Neural progenitor cell (in vitro differentiated cells): ENCODE data around the gene ABCF3. TPM values are rescaled to one million over a fixed set of nuclear protein-coding genes. Genes with fewer than 3 reads are reported as not detected.

ENCODE experiments used
- DNase-seq: peaks from one replicate; pipeline ENCODE4 v3.0.0-alpha.2; 2016; ENCODE audit warnings: low spot score
- H2AFZ ChIP-seq: fragments of 200-600 bp; sonication (generic); replicated peaks from 2 replicates; pipeline ENCODE4 v1.6.1; 2016; ENCODE audit warnings: antibody characterized with exemption
- H3F3A ChIP-seq: fragments of 200-600 bp; sonication (generic); 2 replicates; pipeline ENCODE4 v1.6.1; 2016; ENCODE audit warnings: antibody characterized with exemption, low read depth
- H3K27ac ChIP-seq: fragments of 200-600 bp; sonication (generic); 2 replicates; pipeline ENCODE4 v1.5.1; 2016; ENCODE audit warnings: mild to moderate bottlenecking
- H3K27me3 ChIP-seq: fragments of 200-600 bp; sonication (generic); 2 replicates; pipeline ENCODE4 v1.6.1; 2016; ENCODE audit warnings: mild to moderate bottlenecking, moderate library complexity
- H3K36me3 ChIP-seq: fragments of 200-600 bp; sonication (generic); 2 replicates; pipeline ENCODE4 v1.5.1; 2016
- H3K4me1 ChIP-seq: fragments of 200-600 bp; sonication (generic); 2 replicates; pipeline ENCODE4 v1.6.1; 2016; ENCODE audit warnings: mixed run types
- H3K4me2 ChIP-seq: fragments of 200-600 bp; sonication (generic); 2 replicates; pipeline ENCODE4 v1.6.1; 2016
- H3K4me3 ChIP-seq: fragments of 200-600 bp; sonication (generic); 2 replicates; pipeline ENCODE4 v1.5.1; 2016
- H3K79me2 ChIP-seq: fragments of 200-600 bp; sonication (generic); 2 replicates; pipeline ENCODE4 v1.6.1; 2016; ENCODE audit warnings: low read depth
- H3K9ac ChIP-seq: fragments of 200-600 bp; sonication (generic); 2 replicates; pipeline ENCODE4 v1.6.1; 2016
- H3K9me3 ChIP-seq: fragments of 200-600 bp; sonication (generic); 2 replicates; pipeline ENCODE4 v1.5.1; 2016; ENCODE audit warnings: low read depth
- H4K20me1 ChIP-seq: fragments of 200-600 bp; sonication (generic); 2 replicates; pipeline ENCODE4 v1.6.1; 2016; ENCODE audit warnings: low read depth
- H3K27ac Mint-ChIP-seq: 3 replicates; pipeline ENCODE4 v1.8.0; 2021; ENCODE audit warnings: mixed read lengths
- H3K27me3 Mint-ChIP-seq: 2 replicates; pipeline ENCODE4 v1.8.0; 2022; ENCODE audit warnings: low read depth, mild to moderate bottlenecking, inconsistent platforms, moderate library complexity, mixed read lengths; ENCODE audit not compliant: insufficient read depth
- H3K36me3 Mint-ChIP-seq: 3 replicates; pipeline ENCODE4 v1.8.0; 2021; ENCODE audit warnings: mixed read lengths
- H3K4me1 Mint-ChIP-seq: 3 replicates; pipeline ENCODE4 v1.8.0; 2021; ENCODE audit warnings: mixed read lengths
- H3K4me3 Mint-ChIP-seq: 3 replicates; pipeline ENCODE4 v1.8.0; 2021; ENCODE audit warnings: mild to moderate bottlenecking, moderate library complexity, mixed read lengths
- H3K9me3 Mint-ChIP-seq: 3 replicates; pipeline ENCODE4 v1.8.0; 2020; ENCODE audit warnings: mixed read lengths
- EZH2 ChIP-seq: fragments of 200-600 bp; sonication (generic); IDR thresholded peaks from 2 replicates; pipeline ENCODE4 v1.6.1; 2017; ENCODE audit warnings: antibody characterized with exemption, mild to moderate bottlenecking, moderate library complexity
- EZH2phosphoT487 ChIP-seq: fragments of 200-600 bp; sonication (generic); IDR thresholded peaks from 2 replicates; pipeline ENCODE4 v1.6.1; 2017; ENCODE audit warnings: antibody characterized with exemption
- total RNA-seq: library from RNA; depleted of rRNA; stranded (reverse); fragments of >200 nt; gene quantifications from 2 replicates; pipeline ENCODE4 v1.2.3, GENCODE V29; 2015; ENCODE audit warnings: low replicate concordance
- TF ChIP-seq, protein P1 (sequence below): fragments of 200-600 bp; sonication (generic); IDR thresholded peaks from 2 replicates; pipeline ENCODE4 v1.5.1; 2017; ENCODE audit warnings: antibody characterized with exemption, mild to moderate bottlenecking

Gene ABCF3
- total RNA-seq, 1 donor from 2014 or later: 22.0 TPM

DNA sequence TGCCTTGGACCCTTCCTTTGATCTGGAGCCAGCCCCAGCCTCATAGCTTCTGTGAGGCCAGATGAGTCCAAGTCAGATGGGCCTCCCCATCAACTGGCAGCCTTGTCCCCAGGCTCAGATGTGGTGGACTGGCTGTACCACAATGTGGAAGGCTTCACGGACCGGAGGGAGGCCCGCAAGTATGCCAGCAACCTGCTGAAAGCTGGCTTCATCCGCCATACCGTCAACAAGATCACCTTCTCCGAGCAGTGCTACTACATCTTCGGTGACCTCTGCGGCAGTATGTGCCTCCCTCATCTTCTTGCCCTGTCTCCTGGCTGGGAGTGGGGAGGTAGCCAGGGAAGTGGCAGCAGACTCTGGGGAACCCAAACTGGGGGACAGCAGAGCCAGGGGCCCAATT lies 18.2 kb upstream of the ABCF3 start:
- Histone ChIP-seq H3K4me3 (no peak overlapping the region), H3K9ac (no peak overlapping the region), H4K20me1 (peaks cover 8% of the 10 kb centered on the region), H3K4me1 (no peaks in the 10 kb centered on the region), H3K4me2 (no peak overlapping the region), H3K9me3 (no peaks in the 10 kb centered on the region), H3K27me3 (no peaks in the 10 kb centered on the region), H3K36me3 (no peaks in the 10 kb centered on the region), H2AFZ (no peak overlapping the region), H3K79me2 (no peaks in the 10 kb centered on the region), H3F3A (no peaks in the 10 kb centered on the region), H3K27ac (no peak overlapping the region)
- Mint-ChIP-seq H3K4me1 (peaks cover 3% of the 10 kb centered on the region), H3K36me3 (peaks cover 35% of the 10 kb centered on the region), H3K27me3 (no peaks in the 10 kb centered on the region), H3K9me3 (no peaks in the 10 kb centered on the region), H3K27ac (no peak overlapping the region), H3K4me3 (no peak overlapping the region)
- TF ChIP-seq, protein P1, sequence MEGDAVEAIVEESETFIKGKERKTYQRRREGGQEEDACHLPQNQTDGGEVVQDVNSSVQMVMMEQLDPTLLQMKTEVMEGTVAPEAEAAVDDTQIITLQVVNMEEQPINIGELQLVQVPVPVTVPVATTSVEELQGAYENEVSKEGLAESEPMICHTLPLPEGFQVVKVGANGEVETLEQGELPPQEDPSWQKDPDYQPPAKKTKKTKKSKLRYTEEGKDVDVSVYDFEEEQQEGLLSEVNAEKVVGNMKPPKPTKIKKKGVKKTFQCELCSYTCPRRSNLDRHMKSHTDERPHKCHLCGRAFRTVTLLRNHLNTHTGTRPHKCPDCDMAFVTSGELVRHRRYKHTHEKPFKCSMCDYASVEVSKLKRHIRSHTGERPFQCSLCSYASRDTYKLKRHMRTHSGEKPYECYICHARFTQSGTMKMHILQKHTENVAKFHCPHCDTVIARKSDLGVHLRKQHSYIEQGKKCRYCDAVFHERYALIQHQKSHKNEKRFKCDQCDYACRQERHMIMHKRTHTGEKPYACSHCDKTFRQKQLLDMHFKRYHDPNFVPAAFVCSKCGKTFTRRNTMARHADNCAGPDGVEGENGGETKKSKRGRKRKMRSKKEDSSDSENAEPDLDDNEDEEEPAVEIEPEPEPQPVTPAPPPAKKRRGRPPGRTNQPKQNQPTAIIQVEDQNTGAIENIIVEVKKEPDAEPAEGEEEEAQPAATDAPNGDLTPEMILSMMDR: no peak
- TF ChIP-seq EZH2phosphoT487 (no peak), EZH2 (no peak)
- DNase-seq: no peak

- Mint-ChIP-seq H3K36me3 (peaks cover 38% of the 10 kb centered on the region), H3K4me1 (peaks cover 3% of the 10 kb centered on the region), H3K27me3 (no peaks in the 10 kb centered on the region), H3K4me3 (no peak overlapping the region), H3K27ac (no peak overlapping the region), H3K9me3 (no peaks in the 10 kb centered on the region)
- H3K4me2 ChIP-seq: no peak overlapping the region
- no peaks in the 10 kb centered on the region for H3K4me1 ChIP-seq
- no peaks in the 10 kb centered on the region for H3K79me2 ChIP-seq
- DNase-seq: no peak
- no peak overlapping the region for H3K27ac ChIP-seq
- H3F3A ChIP-seq: peaks cover under 1% of the 10 kb centered on the region
- H3K4me3 ChIP-seq: no peak overlapping the region
- no peak overlapping the region for H2AFZ ChIP-seq
- no peaks in the 10 kb centered on the region for H3K9me3 ChIP-seq
- H3K9ac ChIP-seq: no peak overlapping the region
- H4K20me1 ChIP-seq: peaks cover 5% of the 10 kb centered on the region
- no peaks in the 10 kb centered on the region for H3K36me3 ChIP-seq
- TF ChIP-seq EZH2phosphoT487: no peak
- H3K27me3 ChIP-seq: no peaks in the 10 kb centered on the region
These were observed 17.5 kb upstream of the ABCF3 start for GRCh38 chr3:184168363-184169120.

- Histone ChIP-seq H3K79me2 (peaks cover 5% of the 10 kb centered on the region), H3F3A (peaks cover 8% of the 10 kb centered on the region), H3K4me1 (no peaks in the 10 kb centered on the region), H3K9ac (no peak overlapping the region), H3K27ac (no peak overlapping the region), H2AFZ (no peak overlapping the region), H3K4me2 (no peak overlapping the region), H3K4me3 (no peak overlapping the region), H3K27me3 (no peaks in the 10 kb centered on the region), H3K9me3 (no peaks in the 10 kb centered on the region), H3K36me3 (no peaks in the 10 kb centered on the region), H4K20me1 (peaks cover under 1% of the 10 kb centered on the region)
- Mint-ChIP-seq H3K9me3 (no peaks in the 10 kb centered on the region), H3K27ac (no peak overlapping the region), H3K4me1 (peaks cover 7% of the 10 kb centered on the region), H3K36me3 (peaks cover 35% of the 10 kb centered on the region), H3K27me3 (peaks cover under 1% of the 10 kb centered on the region), H3K4me3 (no peak overlapping the region)
- TF ChIP-seq EZH2phosphoT487 (no peak), EZH2 (no peak)
- TF ChIP-seq, protein P1: no peak
- DNase-seq: no peak
These were observed 15.8 kb upstream of the ABCF3 start for GRCh38 chr3:184169896-184170875.
